ENCODE measurements around the gene QPCTL.
"Not testable (repeated sequence)": the region's sequence is repeated elsewhere in the genome, so short reads cannot be mapped to it uniquely, and the experiment has no call there.

The QPCTL gene

GRCh38 chr19:45713141-45713540 is 20.7 kb downstream of the QPCTL start:
- H3K27ac ChIP-seq, result no peak overlapping the region
- TF ChIP-seq CTCF (conservative IDR thresholded peaks at IDR 0.05) (no peak), ZFX (IDR thresholded peaks at IDR 0.05) (no peak)

GRCh38 chr19:45715139-45715538 is 22.7 kb downstream of the QPCTL start:
- TF ChIP-seq ZFX (IDR thresholded peaks at IDR 0.05) (no peak), CTCF (conservative IDR thresholded peaks at IDR 0.05) (no peak)
- no peak overlapping the region for H3K27ac ChIP-seq

DNA sequence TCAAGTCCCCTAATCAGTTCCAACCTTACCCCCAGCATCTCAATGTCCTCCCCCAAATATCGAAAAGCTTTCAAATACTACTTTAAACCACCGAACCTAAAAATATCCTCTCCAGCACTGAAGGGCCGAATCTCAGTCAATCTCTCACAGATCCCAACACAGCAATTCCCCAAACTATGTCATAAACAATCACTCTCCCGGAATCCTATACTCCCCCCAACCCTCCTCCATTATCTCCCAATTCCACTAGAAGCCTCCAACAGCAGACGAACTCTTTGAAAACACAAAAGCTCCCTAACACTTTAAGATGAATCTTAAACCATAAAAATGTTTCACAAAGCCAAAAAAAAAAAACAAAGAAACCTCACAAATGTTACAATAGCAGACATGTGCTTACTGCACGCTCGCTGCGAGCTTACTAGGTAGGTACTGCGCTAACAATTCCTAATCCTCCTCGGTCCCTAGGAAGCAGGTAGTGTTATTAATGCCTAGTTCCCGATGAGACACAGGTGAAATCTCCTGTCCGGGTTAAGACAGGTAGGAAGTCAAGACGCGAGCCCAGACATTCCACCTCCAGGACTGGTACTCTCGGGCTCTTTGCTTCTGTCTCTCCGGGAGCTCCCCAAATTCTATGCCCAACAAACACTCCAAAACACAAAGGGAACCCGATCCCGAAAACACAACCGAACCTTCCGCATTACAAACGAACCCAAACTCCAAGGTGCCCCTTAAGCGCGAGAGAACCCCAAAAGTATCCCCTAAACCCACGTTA is 24.1 kb downstream of the QPCTL start:
- H3K27ac ChIP-seq, result peak overlapping the region; percentile 90
- TF ChIP-seq ZFX (IDR thresholded peaks at IDR 0.05), result no peak
- no peak for TF ChIP-seq CTCF (conservative IDR thresholded peaks at IDR 0.05)

- no peak for TF ChIP-seq ZFX (IDR thresholded peaks at IDR 0.05)
- no peak for TF ChIP-seq CTCF (conservative IDR thresholded peaks at IDR 0.05)
- peak overlapping the region; percentile 90 for H3K27ac ChIP-seq
These were observed 24.9 kb downstream of the QPCTL start for GRCh38 chr19:45717131-45717982.

DNA sequence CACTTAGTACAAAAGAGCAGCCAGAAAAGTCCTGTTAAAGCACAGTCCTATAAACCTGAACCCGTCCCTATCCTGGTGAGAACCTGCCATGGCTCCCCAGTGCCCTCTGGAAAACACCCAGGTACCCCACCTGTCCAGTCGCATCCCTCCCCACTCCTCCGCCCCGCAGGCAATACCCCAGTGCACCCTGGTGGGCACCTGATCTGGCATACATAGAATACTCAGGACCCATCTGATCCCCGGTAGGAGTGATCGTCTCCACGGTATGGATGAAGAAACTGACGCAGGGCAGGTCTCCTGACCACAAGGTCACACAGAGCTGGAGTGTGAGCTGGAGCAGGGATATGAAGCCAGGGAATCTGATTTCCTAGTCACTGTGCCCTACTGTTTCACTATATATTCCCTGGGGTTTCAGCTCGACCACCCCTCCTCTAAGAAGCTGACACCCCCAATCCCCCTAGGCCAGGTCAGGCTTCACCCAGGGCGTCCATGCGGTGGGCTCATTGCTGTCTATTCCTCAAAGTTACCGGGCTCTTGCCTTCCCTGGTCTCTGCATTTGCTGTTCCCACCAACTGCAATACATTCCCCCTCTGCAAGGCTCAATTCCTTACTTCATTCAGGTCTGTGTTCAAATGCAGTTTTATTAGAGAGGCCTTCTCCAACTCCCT is 25.7 kb downstream of the QPCTL start:
- TF ChIP-seq ZFX (IDR thresholded peaks at IDR 0.05), result no peak
- no peak for TF ChIP-seq CTCF (conservative IDR thresholded peaks at IDR 0.05)
- H3K27ac ChIP-seq, result peak overlapping the region; percentile 90

GRCh38 chr19:45720065-45720464 is 27.6 kb downstream of the QPCTL start:
- not testable (repeated sequence) for H3K27ac ChIP-seq

DNA sequence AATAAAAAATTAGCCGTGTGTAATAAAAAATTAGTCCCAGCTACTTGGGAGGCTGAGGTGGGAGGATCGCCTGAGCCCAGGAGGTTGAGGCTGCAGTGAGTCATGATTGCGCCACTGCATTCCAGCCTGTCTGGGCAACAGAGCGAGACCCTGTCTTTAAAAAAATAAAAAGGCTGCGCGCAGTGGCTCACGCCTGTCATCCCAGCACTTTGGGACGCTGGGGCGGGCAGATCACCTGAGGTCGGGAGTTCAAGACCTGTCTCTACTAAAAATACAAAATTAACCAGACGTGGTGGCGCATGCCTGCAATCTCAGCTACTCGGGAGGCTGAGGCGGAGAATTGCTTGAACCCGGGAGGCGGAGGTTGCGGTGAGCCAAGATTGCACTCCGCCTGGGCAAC is 36.2 kb downstream of the QPCTL start:
- not testable (repeated sequence) for H3K27ac ChIP-seq

DNA sequence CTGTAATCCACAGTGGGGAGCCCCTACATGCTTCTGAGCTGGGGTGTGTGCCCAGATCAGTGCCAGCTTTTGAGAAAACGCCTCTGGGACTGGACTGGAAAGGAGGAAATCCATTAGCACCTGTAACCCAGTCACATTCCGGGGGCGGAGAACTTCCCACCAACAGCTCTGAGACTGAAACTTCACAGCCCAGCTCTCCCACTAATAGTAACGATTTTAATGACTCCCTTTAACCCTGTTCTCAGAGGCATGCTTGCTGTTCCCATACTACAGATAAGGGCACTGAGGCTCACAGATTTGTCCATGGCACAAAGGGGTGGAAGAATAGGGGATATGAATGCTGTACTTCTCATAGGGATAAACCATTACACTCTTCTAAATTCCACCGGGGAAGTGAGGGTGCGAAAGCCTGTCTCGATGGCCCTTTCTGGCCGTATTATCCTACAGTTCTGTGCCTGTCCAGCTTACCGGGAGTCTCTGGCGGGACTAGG is 37.4 kb downstream of the QPCTL start:
- H3K27ac ChIP-seq, result peak overlapping the region; percentile 70

More for the DNA sequence above, 37.4 kb downstream of the QPCTL start:
- TF ChIP-seq CTCF (conservative IDR thresholded peaks at IDR 0.05), result no peak
- TF ChIP-seq ZFX (IDR thresholded peaks at IDR 0.05), result no peak
